ENCODE data around the gene ANAPC7. TPM values are rescaled to one million over a fixed set of nuclear protein-coding genes. Genes with fewer than 3 reads are reported as not detected.

ANAPC7 gene
- total RNA-seq, 1 experiment from 2014 or later = 40.0 TPM

Other genes with a start within 250 kb of the ANAPC7 start
- gene ATP2A2, start 122.5 kb downstream of the ANAPC7 start, total RNA-seq (2014; rRNA removed; shearing (Covaris generic)) = 68.5 and 75.7 TPM in 2 replicates
- 501 and 524 TPM in 2 replicates for gene ARPC3, start 46.6 kb upstream of the ANAPC7 start, total RNA-seq (2014; rRNA removed; shearing (Covaris generic))
- gene GPN3, start 64.5 kb upstream of the ANAPC7 start, total RNA-seq (2014; rRNA removed; shearing (Covaris generic)) = 31.2 and 51.1 TPM in 2 replicates
- 26.7 and 42.3 TPM in 2 replicates for gene FAM216A, start 65.1 kb upstream of the ANAPC7 start, total RNA-seq (2014; rRNA removed; shearing (Covaris generic))
- gene VPS29, start 98.4 kb upstream of the ANAPC7 start, total RNA-seq (2014; rRNA removed; shearing (Covaris generic)) = 91.6 and 106 TPM in 2 replicates
- gene RAD9B, start 98.6 kb upstream of the ANAPC7 start, total RNA-seq (2014; rRNA removed; shearing (Covaris generic)) = 0.39 and 0.60 TPM in 2 replicates
- gene PPTC7, start 179.6 kb upstream of the ANAPC7 start, total RNA-seq (2014; rRNA removed; shearing (Covaris generic)) = 1.8 and 3.0 TPM in 2 replicates
- gene TCTN1, start 210.4 kb upstream of the ANAPC7 start, total RNA-seq (2014; rRNA removed; shearing (Covaris generic)) = 18.9 and 24.6 TPM in 2 replicates

Data from RPMI7951 (cell line).